Measurements from ENCODE around the gene MITD1. TPM values are rescaled to one million over a fixed set of nuclear protein-coding genes. Genes with fewer than 3 reads are reported as not detected.

MITD1 gene
- total and polyA plus RNA-seq, 2 of the 8 experiments (the other 6 are each of a cell fraction or from before 2014, with no cell fraction given): 15.2 to 31.7 TPM

GRCh38 chr2:99140056-99140859 lies 40.6 kb downstream of the MITD1 start:
- H3K36me3 ChIP-seq (ENCODE audit: control insufficient read depth in 2 of 4, insufficient read depth in 4 of 4, low read length in 3 of 4): peaks cover 0 to 3% (median 0%) of the 10 kb centered on the region in 4 experiments; a peak in 1 of 8 replicates
- POLR2A ChIA-PET (ENCODE audit: partially characterized antibody): interaction anchor here (0.6 to 5.0 kb wide), 10 partner anchors 8 to 1492 kb away, joined by 3 to 45 read pairs (median 4); partner anchors contain the start of genes LIPT1, MITD1, MRPL30 and TSGA10
- H3K79me2 ChIP-seq (ENCODE audit: control insufficient read depth in 1 of 2, insufficient read depth in 2 of 2, low read length in 2 of 2): peaks cover 0 to 5% of the 10 kb centered on the region in 2 experiments; a peak in 1 of 4 replicates
- no peak overlapping the region for H3K23ac ChIP-seq (ENCODE audit: insufficient read length)
- H4K91ac ChIP-seq (replicated peaks; ENCODE audit: insufficient read length, low read length): no peak overlapping the region
- no peak overlapping the region for H3K56ac ChIP-seq (replicated peaks; ENCODE audit: insufficient read length, low read depth, low read length)
- peak overlapping the region; percentile 65 to 83 (median 82) for H3K4me3 ChIP-seq (ENCODE audit: extremely low read depth in 1 of 4, insufficient read depth in 2 of 4, low read depth in 3 of 4, low read length in 4 of 4)
- H2BK5ac ChIP-seq (ENCODE audit: low read depth, low read length): 0 out of 2 replicates have a peak overlapping the region, but pooled peaks have one; percentile 81
- H4K8ac ChIP-seq (ENCODE audit: extremely low read depth, insufficient read depth, low read length): no peak overlapping the region
- H4K5ac ChIP-seq (ENCODE audit: insufficient read length, low read depth, low read length): peak overlapping the region; percentile 70
- H3K79me1 ChIP-seq (ENCODE audit: low read depth, low read length): no peaks in the 10 kb centered on the region
- H3K23me2 ChIP-seq (ENCODE audit: low read depth, low read length): peaks cover 9% of the 10 kb centered on the region
- 31% methylated on average over 17 of the region's 17 CpGs; no CpG with 5 or more reads in 1 of the 2 experiments for WGBS, 2 experiments (ENCODE audit: extremely low coverage in 1 of 2, insufficient coverage in 1 of 2, insufficient read length in 1 of 2, insufficient replicate concordance in 2 of 2, low coverage in 1 of 2, low lambda C conversion rate in 2 of 2, missing lambda C conversion rate in 1 of 2)
- peak overlapping the region; percentile 77 for H2AFZ ChIP-seq (ENCODE audit: low read length)
- H2BK20ac ChIP-seq (ENCODE audit: low read length): no peak overlapping the region
- H3K27ac ChIP-seq (ENCODE audit: low read depth, low read length): no peak overlapping the region
- FAIRE-seq (no peak), DNase-seq (ENCODE audit: low read depth in 1 of 2, low spot score in 2 of 2) (no peak)
- no peak overlapping the region for H3K4ac ChIP-seq (replicated peaks; ENCODE audit: insufficient read length, low read depth, low read length)
- peaks cover 4 to 12% of the 10 kb centered on the region in 2 experiments; a peak in 3 of 4 replicates for H3K9me3 ChIP-seq (ENCODE audit: insufficient read depth in 2 of 2, low read depth in 1 of 2, low read length in 1 of 2)
- peak overlapping the region in 3 of 4 experiments; percentile 31 to 44 (median 35); a peak in 4 of 7 replicates for H3K9ac ChIP-seq (replicated peaks in 1 of 4; ENCODE audit: extremely low read depth in 1 of 4, low read depth in 3 of 4, low read length in 3 of 4)
- no peaks in the 10 kb centered on the region for H3K27me3 ChIP-seq (replicated peaks in 1 of 4; ENCODE audit: control insufficient read depth in 3 of 4, extremely low read depth in 1 of 4, insufficient read depth in 3 of 4, low read length in 3 of 4)
- H3K4me2 ChIP-seq (ENCODE audit: insufficient read depth in 1 of 2, low read depth in 2 of 2, low read length in 2 of 2): peak overlapping the region; percentile 86 to 89
- H2BK120ac ChIP-seq (replicated peaks; ENCODE audit: low read depth, low read length): no peak overlapping the region
- peak overlapping the region; percentile 36; the same call in 1 of the 2 replicates for H3K18ac ChIP-seq (ENCODE audit: extremely low read depth, low read length)
- no peak overlapping the region for H2AK5ac ChIP-seq (ENCODE audit: low read depth, low read length)
- no peak overlapping the region for H3K14ac ChIP-seq (ENCODE audit: insufficient read length)
- H3K4me1 ChIP-seq (replicated peaks in 1 of 4; ENCODE audit: control insufficient read depth in 3 of 4, insufficient read depth in 4 of 4, low read length in 3 of 4): no peaks in the 10 kb centered on the region; a peak in 3 of 7 replicates
- CTCF ChIA-PET (ENCODE audit: partially characterized antibody): interaction anchor here (1.1 kb wide), 1 partner anchor 40 kb away, joined by 3 read pairs; no protein-coding TSS in a partner anchor
- no peak overlapping the region for H2BK12ac ChIP-seq (ENCODE audit: low read depth, low read length)
- H2BK15ac ChIP-seq (ENCODE audit: low read length): no peak overlapping the region
- H4K20me1 ChIP-seq (replicated peaks in 1 of 2; ENCODE audit: control insufficient read depth in 1 of 2, insufficient read depth in 2 of 2, low read length in 2 of 2): no peaks in the 10 kb centered on the region
- TF ChIP-seq SUZ12 (IDR thresholded peaks at IDR 0.05; ENCODE audit: low read length): no peak
